OCI-LY3 (cell line): Measurements from ENCODE around the gene SGMS2.

Source experiments
- CTCF ChIP-seq: fragments of 200-600, 300-600 bp; sonication (generic); IDR thresholded peaks from 2 replicates; pipeline ENCODE4 v1.5.1; 2014; ENCODE audit warnings: antibody characterized with exemption, low read length, low read depth
- EZH2phosphoT487 ChIP-seq: fragments of 200-600 bp; shearing (Covaris generic); IDR thresholded peaks from 2 replicates; pipeline ENCODE4 v1.6.1; 2018; ENCODE audit warnings: antibody characterized with exemption, mixed run types, low read depth

GRCh38 chr4:107891299-107891698 lies 66.6 kb downstream of the SGMS2 start:
- TF ChIP-seq EZH2phosphoT487 (no peak), CTCF (no peak)
